GM19372 (cell line): ENCODE results near the gene MDC1.
"Not testable (repeated sequence)": the region's sequence is repeated elsewhere in the genome, so short reads cannot be mapped to it uniquely, and the experiment has no call there.

ENCODE experiments used
- ATAC-seq: cut with Tn5 transposase; IDR thresholded peaks from one replicate; pipeline ENCODE4 v1.9.1; 2021; ENCODE audit warnings: mild to moderate bottlenecking, low read depth, moderate library complexity; ENCODE audit not compliant: unreplicated experiment

MDC1 gene

GRCh38 chr6:30717129-30717844, at the start of gene MDC1:
Gene MDC1, minus strand, starts transcription at chr6:30717281. Its CDS starts 2,106 bp downstream, at chr6:30715175.
- ATAC-seq, result peak; percentile 68

GRCh38 chr6:30766461-30767157, 49.5 kb upstream of the MDC1 start:
- no peak for ATAC-seq

- ATAC-seq, result not testable (repeated sequence)
Measured at GRCh38 chr6:30765495-30765894, 48.4 kb upstream of the MDC1 start.

GRCh38 chr6:30764490-30765043, 47.5 kb upstream of the MDC1 start:
- ATAC-seq, result not testable (repeated sequence)

GRCh38 chr6:30763618-30764489, 46.8 kb upstream of the MDC1 start:
- ATAC-seq, result peak; percentile 37

- ATAC-seq, result no peak
Measured at GRCh38 chr6:30763155-30763617, 46.1 kb upstream of the MDC1 start.

GRCh38 chr6:30761791-30762429, 44.8 kb upstream of the MDC1 start:
- no peak for ATAC-seq

GRCh38 chr6:30760549-30760948, 43.5 kb upstream of the MDC1 start:
- ATAC-seq, result no peak

- ATAC-seq, result no peak
Measured at GRCh38 chr6:30759575-30760239, 42.6 kb upstream of the MDC1 start.

- no peak for ATAC-seq
Measured at GRCh38 chr6:30757261-30757904, 40.3 kb upstream of the MDC1 start.

- not testable (repeated sequence) for ATAC-seq
Measured at GRCh38 chr6:30756405-30757003, 39.4 kb upstream of the MDC1 start.

- ATAC-seq, result no peak
Measured at GRCh38 chr6:30754631-30755030, 37.5 kb upstream of the MDC1 start.

GRCh38 chr6:30752157-30752927, 35.3 kb upstream of the MDC1 start:
- ATAC-seq, result no peak

- ATAC-seq, result no peak
Measured at GRCh38 chr6:30750379-30750668, 33.2 kb upstream of the MDC1 start.

GRCh38 chr6:30749554-30750378, 32.7 kb upstream of the MDC1 start:
- no peak for ATAC-seq

- ATAC-seq, result no peak
Measured at GRCh38 chr6:30748851-30749540, 31.9 kb upstream of the MDC1 start.
